IMR-90 (cell line): ENCODE data around the gene PEX16. TPM values are rescaled to one million over a fixed set of nuclear protein-coding genes. Genes with fewer than 3 reads are reported as not detected.

Source experiments
- ATAC-seq: fragments of 200-7000 bp; cut with Tn5 transposase; 2 replicates; pipeline ENCODE4 v1.9.1; 2020; ENCODE audit warnings: low read depth, mild to moderate bottlenecking, moderate library complexity
- BruUV-seq: library from RNA; stranded (reverse); fragments of 400-500 nt; replicated peaks from 2 replicates; lab custom pipeline; 2021; lab: Mats Ljungman, UMichigan
- CTCF ChIA-PET: fragments of 300-600 bp; formaldehyde crosslinking; extraction: SDS; loops from one replicate; lab custom pipeline; 2021; ENCODE audit warnings: antibody characterized with exemption; lab: Yijun Ruan, JAX
- POLR2A ChIA-PET: fragments of 300-600 bp; sonication (Branson Sonifier 250); formaldehyde crosslinking; loops from one replicate; lab custom pipeline; 2022; ENCODE audit warnings: antibody characterized with exemption; ENCODE audit not compliant: unreplicated experiment; lab: Charles Lee
- DNase-seq: peaks from one replicate; pipeline ENCODE4 v3.0.0; 2013
- H2AFZ ChIP-seq: replicated peaks from 2 replicates; pipeline ENCODE3; 2013; ENCODE audit warnings: low read length, mild to moderate bottlenecking; ENCODE audit not compliant: poor library complexity
- H2AK5ac ChIP-seq: 2 replicates; pipeline ENCODE4 v1.6.1; 2013; ENCODE audit warnings: low read depth, low read length, inconsistent platforms
- H2AK9ac ChIP-seq: replicated peaks from 2 replicates; pipeline ENCODE3; 2013; ENCODE audit warnings: mild to moderate bottlenecking, low read depth, low read length, moderate library complexity; ENCODE audit not compliant: poor library complexity
- H2BK120ac ChIP-seq: 2 replicates; pipeline ENCODE4 v1.6.1; 2013; ENCODE audit warnings: low read depth, low read length, inconsistent platforms
- H2BK15ac ChIP-seq: 3 replicates; pipeline ENCODE4 v1.6.1; 2013; ENCODE audit warnings: low read depth, low read length, inconsistent platforms
- H2BK20ac ChIP-seq: 2 replicates; pipeline ENCODE4 v1.6.1; 2013; ENCODE audit warnings: low read depth, mild to moderate bottlenecking, inconsistent platforms, low read length, moderate library complexity
- H2BK5ac ChIP-seq: 2 replicates; pipeline ENCODE4 v1.6.1; 2013; ENCODE audit warnings: mild to moderate bottlenecking, low read depth, low read length, inconsistent platforms; ENCODE audit not compliant: poor library complexity, severe bottlenecking
- H3K14ac ChIP-seq: replicated peaks from 2 replicates; pipeline ENCODE4 v1.6.1; 2013; ENCODE audit warnings: low read depth, low read length, inconsistent platforms
- H3K18ac ChIP-seq: 2 replicates; pipeline ENCODE4 v1.6.1; 2013; ENCODE audit warnings: low read depth, low read length, control low read depth
- H3K23ac ChIP-seq: 2 replicates; pipeline ENCODE4 v1.6.1; 2013; ENCODE audit warnings: low read depth, low read length, inconsistent platforms
- H3K27ac ChIP-seq: 2 replicates; pipeline ENCODE4 v1.5.1; 2013; ENCODE audit warnings: mild to moderate bottlenecking, control low read depth, low read length; ENCODE audit not compliant: insufficient read depth
- H3K27me3 ChIP-seq: 2 replicates; pipeline ENCODE4 v1.6.1; 2013; ENCODE audit warnings: low read length; ENCODE audit not compliant: control insufficient read depth, insufficient read depth
- H3K36me3 ChIP-seq: 2 replicates; pipeline ENCODE4 v1.6.1; 2013; ENCODE audit warnings: low read length, mixed read lengths; ENCODE audit not compliant: control insufficient read depth, insufficient read depth
- H3K4ac ChIP-seq: 2 replicates; pipeline ENCODE4 v1.6.1; 2013; ENCODE audit warnings: low read depth, low read length, inconsistent platforms
- H3K4me1 ChIP-seq: 2 replicates; pipeline ENCODE4 v1.6.1; 2013; ENCODE audit warnings: low read length, mixed read lengths; ENCODE audit not compliant: control insufficient read depth, insufficient read depth
- H3K4me2 ChIP-seq: 2 replicates; pipeline ENCODE4 v1.6.1; 2013; ENCODE audit warnings: low read depth, mild to moderate bottlenecking, control low read depth, low read length, moderate library complexity
- H3K4me3 ChIP-seq: 2 replicates; pipeline ENCODE4 v1.5.1; 2013; ENCODE audit warnings: low read depth, mild to moderate bottlenecking, control low read depth, low read length, moderate library complexity; ENCODE audit not compliant: insufficient read depth
- H3K56ac ChIP-seq: 2 replicates; pipeline ENCODE4 v1.6.1; 2013; ENCODE audit warnings: low read length, inconsistent platforms; ENCODE audit not compliant: insufficient read depth; ENCODE audit errors: extremely low read depth
- H3K79me1 ChIP-seq, 2 experiments: 2 replicates each; pipeline ENCODE4 v1.6.1; 2013; ENCODE audit warnings: low read length in 2 of 2, inconsistent platforms in 1 of 2, low read depth in 1 of 2
- H3K9ac ChIP-seq: 2 replicates; pipeline ENCODE4 v1.6.1; 2013; ENCODE audit warnings: low read depth, low read length, control low read depth
- H3K9me1 ChIP-seq: 2 replicates; pipeline ENCODE4 v1.6.1; 2013; ENCODE audit warnings: low read length, inconsistent platforms; ENCODE audit not compliant: insufficient read depth
- H3K9me3 ChIP-seq: 2 replicates; pipeline ENCODE4 v1.6.1; 2013; ENCODE audit warnings: low read length; ENCODE audit not compliant: control insufficient read depth, insufficient read depth
- H4K20me1 ChIP-seq: 2 replicates; pipeline ENCODE4 v1.6.1; 2013; ENCODE audit warnings: low read length, inconsistent platforms; ENCODE audit not compliant: insufficient read depth
- H4K5ac ChIP-seq: 2 replicates; pipeline ENCODE4 v1.6.1; 2013; ENCODE audit warnings: mild to moderate bottlenecking, low read depth, low read length, control low read depth
- H4K8ac ChIP-seq, 2 experiments: 2 replicates each; pipeline ENCODE4 v1.6.1; 2013; ENCODE audit warnings: low read depth in 2 of 2, low read length in 2 of 2, control low read depth in 1 of 2, inconsistent platforms in 1 of 2
- H4K91ac ChIP-seq: 2 replicates; pipeline ENCODE4 v1.6.1; 2013; ENCODE audit warnings: low read depth, low read length, inconsistent platforms; ENCODE audit not compliant: insufficient read depth
- MAFK ChIP-seq: IDR thresholded peaks from 2 replicates; pipeline ENCODE4 v1.6.1; 2012; ENCODE audit warnings: low read depth, low read length, improper control_type of control experiment
- MAZ ChIP-seq: IDR thresholded peaks from 2 replicates; pipeline ENCODE4 v1.6.1; 2012; ENCODE audit warnings: low read depth, mild to moderate bottlenecking, low read length, improper control_type of control experiment, moderate library complexity, borderline replicate concordance
- NFE2L2 ChIP-seq: fragments of 150-350 bp; IDR thresholded peaks from 2 replicates; pipeline ENCODE4 v1.6.1; 2016; ENCODE audit warnings: low read depth, mild to moderate bottlenecking, low read length
- POLR2A ChIP-seq: IDR thresholded peaks from 2 replicates; pipeline ENCODE4 v1.6.1; 2012; ENCODE audit warnings: mild to moderate bottlenecking, low read depth, low read length
- RFX5 ChIP-seq: IDR thresholded peaks from 2 replicates; pipeline ENCODE4 v1.8.0; 2012; ENCODE audit warnings: low read depth, mild to moderate bottlenecking, low read length, moderate library complexity
- SMC3 ChIP-seq: fragments of 150-350 bp; IDR thresholded peaks from 2 replicates; pipeline ENCODE4 v1.6.1; 2016; ENCODE audit warnings: low read depth, mild to moderate bottlenecking, antibody characterized with exemption, low read length, moderate library complexity
- WGBS, 2 experiments: methylation state at CpG; one replicate each; pipeline versions ENCODE4 v1.1.5 to v1.1.7; 2013; ENCODE audit warnings: missing lambda C conversion rate in 2 of 2; ENCODE audit not compliant: insufficient read length in 1 of 2; ENCODE audit errors: extremely low coverage in 2 of 2; 5-methylcytosine and 5-hydroxymethylcytosine counted together
- dilution Hi-C: fragments of 300-500 bp; cut with HindIII; formaldehyde crosslinking; loops from one replicate; pipeline ENCODE4 v1.14.3; 2018; ENCODE audit warnings: low sequenced_read_pairs; ENCODE audit not compliant: unreplicated experiment
- in situ Hi-C: fragments of 300-500 bp; cut with MboI; formaldehyde crosslinking; loops from 3 replicates; pipeline ENCODE4 v1.14.3; 2019; ENCODE audit warnings: low sequenced_read_pairs, inconsistent platforms, mixed read lengths
- intact Hi-C: fragments of 100-400 bp; cut with micrococcal nuclease; formaldehyde crosslinking; loops from 2 replicates; pipeline ENCODE4 v1.10.0; 2022
- polyA plus RNA-seq, 3 experiments: library from polyadenylated mRNA; depleted of rRNA; stranded (reverse); fragments of >200 nt; gene quantifications; 2 replicates each; pipeline ENCODE4 v1.2.3, GENCODE V29; 2012; ENCODE audit warnings: low replicate concordance in 1 of 3
- total RNA-seq: library from RNA; depleted of rRNA; stranded (reverse); fragments of >200 nt; gene quantifications from 2 replicates; pipeline ENCODE4 v1.2.3, GENCODE V29; 2012

The PEX16 gene
- total and polyA plus RNA-seq, 2 of the 4 experiments (the other 2 are of a cell fraction) = 17.9 to 23.3 TPM

- H4K20me1 ChIP-seq = peaks cover 7% of the 10 kb centered on the region
- H3K14ac ChIP-seq = no peak overlapping the region
- H3K18ac ChIP-seq = no peak overlapping the region
- no peak overlapping the region for H4K8ac ChIP-seq
- H3K27me3 ChIP-seq = peaks cover 39% of the 10 kb centered on the region
- H2BK15ac ChIP-seq = no peak overlapping the region
- in situ Hi-C loops = no loop called here
- WGBS, 2 experiments = 100% methylated on average over 4 of the region's 12 CpGs; no CpG with 5 or more reads in 1 of the 2 experiments
- no peak overlapping the region for H4K91ac ChIP-seq
- no peak overlapping the region for H3K9ac ChIP-seq
- no peak overlapping the region for H3K4ac ChIP-seq
- no peak overlapping the region for H2AK5ac ChIP-seq
- H4K5ac ChIP-seq = no peak overlapping the region
- no peak overlapping the region for H3K4me2 ChIP-seq
- no peak overlapping the region for H3K4me3 ChIP-seq
- no peaks in the 10 kb centered on the region for H3K79me1 ChIP-seq
- ATAC-seq (no peak), DNase-seq (no peak)
- TF ChIP-seq MAFK = no peak
- no peak for TF ChIP-seq SMC3
- no peak for TF ChIP-seq MAZ
- no peak for TF ChIP-seq NFE2L2
- no peak for TF ChIP-seq POLR2A
- no peak for TF ChIP-seq RFX5
- no peaks in the 10 kb centered on the region; the same call in 1 of the 2 replicates for H3K4me1 ChIP-seq
- CTCF ChIA-PET = no interaction called here
- H3K23ac ChIP-seq = no peak overlapping the region; the same call in 1 of the 2 replicates
- dilution Hi-C loops = no loop called here
- H2BK5ac ChIP-seq = no peak overlapping the region
- H2AFZ ChIP-seq = no peak overlapping the region
- H2AK9ac ChIP-seq = no peak overlapping the region
- H2BK120ac ChIP-seq = no peak overlapping the region
- no peak overlapping the region for H3K27ac ChIP-seq
- peaks cover 6% of the 10 kb centered on the region; the same call in 1 of the 2 replicates for H3K36me3 ChIP-seq
- H3K56ac ChIP-seq = no peak overlapping the region
- H2BK20ac ChIP-seq = no peak overlapping the region
- intact Hi-C loops = no loop called here
- POLR2A ChIA-PET = interaction anchor here (0.6 kb wide), 1 partner anchor 10 kb away, joined by 3 read pairs; no protein-coding TSS in a partner anchor
- no peaks in the 10 kb centered on the region for H3K9me1 ChIP-seq
- H3K9me3 ChIP-seq = no peaks in the 10 kb centered on the region
- no TSS peak for BruUV-seq
These were observed 9.1 kb upstream of the PEX16 start for GRCh38 chr11:45926536-45927331.
